Measurements from ENCODE around the gene KIF20B. TPM values are rescaled to one million over a fixed set of nuclear protein-coding genes. Genes with fewer than 3 reads are reported as not detected.

KIF20B gene
- 74.3 and 78.9 TPM in 2 replicates for total RNA-seq (2021)
- percentile 96 among the genes with signal in this experiment for Bru-seq, nascent RNA
- BruChase-seq, experiment 1, labeled RNA remaining after a 2-hour chase, result percentile 89 among the genes with signal in this experiment
- percentile 85 among the genes with signal in this experiment for BruChase-seq, experiment 2, labeled RNA remaining after a 6-hour chase
- long read RNA-seq, full-length matches to known transcripts, result 51 of 79 reads
- long read RNA-seq, partial matches to known transcripts, result 20 of 79 reads
- long read RNA-seq, other reads (novel, unspliced or antisense), result 8 of 79 reads

- peaks cover 11% of the 10 kb centered on the region for H3K4me1 ChIP-seq (ENCODE audit: insufficient read depth, low read length, poor library complexity, severe bottlenecking)
- CTCF ChIA-PET, result no interaction called here
- no peaks in the 10 kb centered on the region for H3K9me3 ChIP-seq (ENCODE audit: low read depth, low read length, poor library complexity, severe bottlenecking)
- no peaks in the 10 kb centered on the region for H3K36me3 ChIP-seq (ENCODE audit: insufficient read depth, low read length, poor library complexity, severe bottlenecking)
- DNase-seq (ENCODE audit: low spot score), result peak; percentile 99
- peak within 1 kb of the TSS; percentile 83 for H3K27ac ChIP-seq (ENCODE audit: low read depth, low read length, poor library complexity, severe bottlenecking)
- TSS peak; percentile 69 for BruUV-seq (replicated peaks)
- TF ChIP-seq CTCF (conservative IDR thresholded peaks at IDR 0.05; ENCODE audit: low read depth, low read length), result peak; percentile 35; the same call in 1 of the 2 replicates
- TF ChIP-seq EZH2 (IDR thresholded peaks at IDR 0.05; ENCODE audit: borderline replicate concordance, low read depth, low read length, poor library complexity, severe bottlenecking), result no peak
- peak within 1 kb of the TSS; percentile 65 for H3K4me3 ChIP-seq (ENCODE audit: low read depth, low read length, poor library complexity, severe bottlenecking)
- POLR2A ChIA-PET (ENCODE audit: low non-redundant PET), result interaction anchor here (0.6 to 0.7 kb wide), 3 partner anchors 10 to 1686 kb away, joined by 3 to 4 read pairs (median 4); no protein-coding TSS in a partner anchor
- H3K27me3 ChIP-seq (replicated peaks; ENCODE audit: insufficient read depth, low read depth, low read length, poor library complexity), result no peaks in the 10 kb centered on the region
- intact Hi-C loops (cut with micrococcal nuclease; ENCODE audit: unreplicated experiment), result loop anchor here (1.0 to 5.0 kb wide), 2 partner anchors 56 to 134 kb away; partner anchors contain the start of gene PANK1
Measured at GRCh38 chr10:89701242-89702120, at the start of gene KIF20B. Gene KIF20B (plus strand): TSS chr10:89701590. CDS start chr10:89705295, 3,705 bp downstream.

- no peaks in the 10 kb centered on the region for H3K36me3 ChIP-seq (ENCODE audit: insufficient read depth, low read length, poor library complexity, severe bottlenecking)
- peaks cover 8% of the 10 kb centered on the region for H3K4me1 ChIP-seq (ENCODE audit: insufficient read depth, low read length, poor library complexity, severe bottlenecking)
- POLR2A ChIA-PET (ENCODE audit: low non-redundant PET), result no interaction called here
- no peaks in the 10 kb centered on the region for H3K9me3 ChIP-seq (ENCODE audit: low read depth, low read length, poor library complexity, severe bottlenecking)
- no peaks in the 10 kb centered on the region for H3K27me3 ChIP-seq (replicated peaks; ENCODE audit: insufficient read depth, low read depth, low read length, poor library complexity)
- CTCF ChIA-PET, result no interaction called here
- intact Hi-C loops (cut with micrococcal nuclease; ENCODE audit: unreplicated experiment), result no loop called here
- no peak for DNase-seq (ENCODE audit: low spot score)
- no peak overlapping the region for H3K27ac ChIP-seq (ENCODE audit: low read depth, low read length, poor library complexity, severe bottlenecking)
- TF ChIP-seq CTCF (conservative IDR thresholded peaks at IDR 0.05; ENCODE audit: low read depth, low read length) (no peak), EZH2 (IDR thresholded peaks at IDR 0.05; ENCODE audit: borderline replicate concordance, low read depth, low read length, poor library complexity, severe bottlenecking) (no peak)
- BruUV-seq (replicated peaks), result no TSS peak
- H3K4me3 ChIP-seq (ENCODE audit: low read depth, low read length, poor library complexity, severe bottlenecking), result no peak overlapping the region
Measured at GRCh38 chr10:89651916-89652573, 49.3 kb upstream of the KIF20B start.

- Histone ChIP-seq H3K27me3 (replicated peaks; ENCODE audit: insufficient read depth, low read depth, low read length, poor library complexity) (no peaks in the 10 kb centered on the region), H3K4me1 (ENCODE audit: insufficient read depth, low read length, poor library complexity, severe bottlenecking) (no peaks in the 10 kb centered on the region), H3K4me3 (ENCODE audit: low read depth, low read length, poor library complexity, severe bottlenecking) (no peak overlapping the region), H3K9me3 (ENCODE audit: low read depth, low read length, poor library complexity, severe bottlenecking) (no peaks in the 10 kb centered on the region), H3K27ac (ENCODE audit: low read depth, low read length, poor library complexity, severe bottlenecking) (no peak overlapping the region), H3K36me3 (ENCODE audit: insufficient read depth, low read length, poor library complexity, severe bottlenecking) (no peaks in the 10 kb centered on the region)
- DNase-seq (ENCODE audit: low spot score), result no peak
- POLR2A ChIA-PET (ENCODE audit: low non-redundant PET), result no interaction called here
- no peak for TF ChIP-seq CTCF (conservative IDR thresholded peaks at IDR 0.05; ENCODE audit: low read depth, low read length)
- CTCF ChIA-PET, result no interaction called here
- intact Hi-C loops (cut with micrococcal nuclease; ENCODE audit: unreplicated experiment), result no loop called here
- no TSS peak for BruUV-seq (replicated peaks)
Measured at GRCh38 chr10:89652806-89653370, 48.5 kb upstream of the KIF20B start.

Measured in A673 (cell line).